ENCODE results near the gene PIGN.
A peak's percentile ranks its signal among the peaks of the same experiment; 100 is the strongest.

The PIGN gene

GRCh38 chr18:62107881-62108280, 79.0 kb downstream of the PIGN start:
- DNase-seq = no peak

- DNase-seq = no peak
Observed at GRCh38 chr18:62106271-62106670, 80.6 kb downstream of the PIGN start.

GRCh38 chr18:62105376-62105775, 81.5 kb downstream of the PIGN start:
- no peak for DNase-seq

DNA sequence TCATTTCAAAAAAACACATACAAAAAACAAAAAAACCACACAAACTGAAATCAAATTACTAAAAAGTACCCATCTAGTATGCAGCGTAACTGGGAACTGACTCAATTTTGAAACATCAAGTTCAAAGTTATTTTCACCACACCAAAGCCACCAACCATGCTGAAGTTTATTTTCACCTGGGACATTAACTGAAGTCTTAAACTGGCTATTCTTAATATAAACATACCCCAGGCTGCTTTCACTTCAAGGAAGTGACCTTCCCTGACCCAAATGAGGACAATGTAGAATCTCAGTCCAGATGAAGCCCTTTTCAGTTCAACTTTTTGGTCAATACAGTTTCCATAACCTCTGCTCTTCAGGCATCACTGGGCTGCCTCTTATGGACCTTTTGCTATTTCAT, 84.6 kb downstream of the PIGN start:
- DNase-seq = no peak

DNA sequence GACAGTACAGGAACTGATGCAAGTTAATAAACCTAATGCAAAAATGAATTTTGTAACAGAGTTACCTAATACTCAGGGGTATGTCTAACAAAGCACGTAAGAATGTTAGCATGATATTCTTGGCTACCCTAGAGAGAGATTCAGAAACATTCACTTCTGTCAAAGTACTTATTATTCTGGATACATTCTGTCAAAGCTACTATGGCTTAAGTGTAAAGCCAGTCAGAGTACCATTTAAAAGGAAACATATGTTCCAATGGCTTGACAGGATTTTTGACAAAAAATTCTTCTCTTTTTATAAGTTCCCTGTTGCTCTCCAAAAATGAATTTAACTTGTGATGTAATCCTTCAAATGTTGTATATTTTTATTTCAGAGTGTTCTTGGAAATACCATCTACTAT, 85.5 kb downstream of the PIGN start:
- DNase-seq = no peak

GRCh38 chr18:62098960-62099359, 87.9 kb downstream of the PIGN start:
- no peak for DNase-seq

- DNase-seq = no peak
Observed at GRCh38 chr18:62097698-62098097, 89.2 kb downstream of the PIGN start.

DNA sequence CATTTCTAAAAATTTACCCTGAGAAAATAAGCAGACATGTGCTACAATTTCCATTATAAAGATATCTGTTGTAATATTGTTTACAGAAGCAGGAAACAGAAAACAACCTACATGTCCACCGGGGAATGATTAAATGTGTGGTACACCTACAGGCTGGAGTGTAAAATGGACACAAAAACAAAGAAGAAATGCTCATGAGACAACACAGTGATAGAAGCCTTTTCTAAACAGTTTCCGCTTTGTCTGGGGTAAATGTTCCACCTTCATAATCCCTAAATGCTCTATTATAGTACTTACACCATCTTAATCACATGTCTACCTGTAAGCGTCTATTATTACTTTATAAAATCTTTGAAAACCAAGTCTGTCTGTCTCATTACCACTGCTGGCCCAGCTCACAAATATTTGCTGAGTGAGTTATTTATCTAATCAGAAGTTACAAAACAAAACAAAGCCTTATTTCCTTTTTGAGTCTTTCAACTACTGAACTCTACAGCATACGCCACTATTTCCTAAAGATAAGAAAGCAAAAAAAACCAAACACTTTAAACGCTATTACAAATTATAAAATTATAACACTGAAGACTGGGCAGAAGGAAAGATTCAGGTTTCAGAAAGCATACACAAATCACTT, 95.3 kb downstream of the PIGN start:
- DNase-seq = no peak

DNA sequence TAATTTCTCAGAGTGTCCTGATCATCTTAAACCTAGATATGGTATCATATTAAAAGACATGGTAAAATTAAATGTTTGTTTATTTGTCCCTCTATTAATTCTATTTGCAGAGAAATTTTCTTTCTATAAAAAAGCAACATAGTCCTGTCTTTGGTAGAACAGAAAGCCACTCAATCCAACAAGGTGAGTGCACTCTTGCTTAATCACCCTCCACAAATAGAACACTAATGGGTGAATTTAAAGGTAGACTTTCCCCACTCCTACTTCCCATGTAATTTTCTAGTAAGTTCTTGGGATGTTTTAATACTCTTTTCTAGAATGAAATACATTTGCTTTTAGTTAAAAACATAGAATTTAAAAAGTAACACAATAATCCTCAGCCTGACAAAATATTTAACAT, 97.7 kb downstream of the PIGN start:
- no peak for DNase-seq

DNA sequence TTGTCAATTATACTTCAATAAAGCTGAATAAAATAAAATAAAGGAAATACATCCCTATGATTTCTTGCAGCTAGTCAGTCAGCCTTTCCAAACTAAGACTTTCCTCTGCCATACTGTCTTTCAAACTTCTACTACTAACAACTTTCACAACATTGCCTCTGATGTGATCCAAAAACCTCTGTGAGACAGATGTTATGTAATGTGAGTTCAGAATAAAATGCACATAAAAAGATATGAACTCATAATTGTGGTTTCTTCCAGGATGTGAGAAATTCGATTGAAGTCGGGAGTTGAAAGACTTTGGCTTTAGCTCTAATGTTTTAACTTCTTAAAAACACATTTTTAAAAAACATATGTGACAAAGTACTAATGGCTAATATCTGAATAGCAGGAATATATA, 98.7 kb downstream of the PIGN start:
- peak in 3 of 6 experiments; percentile 57 to 67 (median 61) for DNase-seq

DNA sequence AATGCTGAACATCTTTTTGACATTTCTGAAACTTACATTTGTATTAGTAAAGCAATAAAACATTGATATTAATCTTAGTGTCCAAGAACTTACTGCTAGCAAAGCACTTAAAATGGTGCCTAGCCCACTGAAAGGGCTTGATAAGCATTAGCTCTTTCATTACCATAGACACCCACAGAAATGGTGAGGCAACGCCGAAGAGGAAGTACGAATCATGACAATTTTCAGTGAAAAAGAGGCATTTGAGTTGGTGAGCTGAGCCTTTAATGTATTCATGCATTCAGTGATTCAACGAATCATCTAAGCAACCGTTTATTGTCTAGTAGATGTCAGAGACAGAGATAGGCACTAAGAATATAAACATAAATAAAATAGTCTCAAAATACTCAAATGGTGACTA, 101.1 kb downstream of the PIGN start:
- no peak for DNase-seq

DNA sequence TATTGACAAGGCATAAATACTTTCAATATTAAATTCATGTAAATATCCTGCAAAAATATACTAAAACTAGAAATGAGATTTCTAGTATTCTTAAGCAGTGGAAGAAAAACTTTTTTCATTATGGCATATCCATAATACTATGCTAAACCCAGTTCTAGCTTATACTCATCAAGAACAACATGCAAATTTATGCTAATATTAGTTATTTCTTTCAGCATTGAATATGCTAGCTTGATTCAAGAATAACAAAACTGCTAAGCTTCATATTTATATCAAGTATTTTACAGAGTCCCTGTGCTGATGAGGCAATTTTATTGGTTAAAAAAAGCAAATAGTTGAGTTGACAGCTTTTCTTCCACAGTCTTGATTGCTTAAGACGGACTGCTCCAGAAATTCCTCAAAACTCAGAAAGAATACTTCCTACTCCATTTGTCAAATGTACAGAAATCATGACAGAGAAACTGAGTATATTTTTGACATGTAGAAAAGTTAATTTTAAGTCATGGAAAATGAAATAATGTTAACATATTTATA, 105.0 kb downstream of the PIGN start:
- no peak for DNase-seq

- DNase-seq = no peak
Observed at GRCh38 chr18:62081248-62081647, 105.6 kb downstream of the PIGN start.

- no peak for DNase-seq
Observed at GRCh38 chr18:62080172-62080900, 106.5 kb downstream of the PIGN start.

DNA sequence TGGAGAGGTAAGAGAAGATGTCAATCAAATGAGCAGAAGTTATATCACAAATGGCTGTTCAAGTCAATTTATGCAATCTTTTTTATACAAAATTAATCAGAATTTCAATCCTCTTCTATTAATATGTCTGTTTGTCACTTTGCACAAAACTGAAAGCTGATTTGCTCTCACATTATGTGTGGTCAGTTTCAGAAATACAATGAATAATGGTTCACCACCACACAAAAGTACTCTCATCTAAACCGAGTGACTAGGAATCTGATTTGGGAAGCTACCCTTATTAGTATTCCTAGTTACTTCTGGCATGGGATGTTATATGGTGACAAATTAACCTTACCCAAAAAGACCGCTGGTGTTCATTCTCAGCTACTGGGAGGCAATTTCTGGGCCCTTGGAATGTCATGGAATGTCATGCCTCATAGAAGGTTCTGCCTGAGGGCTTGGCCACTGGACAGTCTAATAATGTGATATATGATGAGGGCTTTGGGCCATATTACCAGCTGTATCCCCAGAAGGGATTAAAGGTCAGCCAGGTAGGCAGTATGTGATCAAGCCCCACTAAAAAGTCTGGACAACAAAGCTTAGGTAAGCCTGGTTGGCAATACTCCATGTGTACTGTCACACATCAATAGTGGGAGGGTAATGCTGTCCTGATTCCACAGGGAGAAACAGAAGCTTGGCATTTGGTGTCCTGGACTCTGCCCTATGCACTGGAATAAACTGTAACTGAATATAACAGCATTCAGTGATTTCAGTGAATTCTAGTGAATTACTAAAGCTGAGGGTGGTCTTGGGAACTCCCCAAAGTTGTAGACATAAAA, 113.2 kb downstream of the PIGN start:
- DNase-seq = no peak

DNA sequence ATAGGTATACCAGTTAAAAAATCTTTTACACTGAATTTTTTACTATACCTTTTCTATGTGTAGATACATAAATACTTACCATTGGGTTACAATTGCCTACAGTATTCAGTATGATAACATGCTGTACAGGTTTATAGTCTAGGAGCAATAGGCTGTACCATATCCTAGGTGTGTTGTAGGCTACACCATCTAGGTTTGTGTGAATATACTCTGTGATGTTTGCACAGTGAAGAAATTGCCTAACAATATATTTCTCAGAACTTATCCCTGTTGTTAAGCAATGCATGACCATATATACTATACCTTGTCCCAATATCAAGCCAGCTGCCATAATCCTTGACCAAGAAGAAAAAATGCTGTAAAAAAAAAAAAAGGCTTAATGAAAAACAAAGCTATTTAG, 114.5 kb downstream of the PIGN start:
- no peak for DNase-seq

DNA sequence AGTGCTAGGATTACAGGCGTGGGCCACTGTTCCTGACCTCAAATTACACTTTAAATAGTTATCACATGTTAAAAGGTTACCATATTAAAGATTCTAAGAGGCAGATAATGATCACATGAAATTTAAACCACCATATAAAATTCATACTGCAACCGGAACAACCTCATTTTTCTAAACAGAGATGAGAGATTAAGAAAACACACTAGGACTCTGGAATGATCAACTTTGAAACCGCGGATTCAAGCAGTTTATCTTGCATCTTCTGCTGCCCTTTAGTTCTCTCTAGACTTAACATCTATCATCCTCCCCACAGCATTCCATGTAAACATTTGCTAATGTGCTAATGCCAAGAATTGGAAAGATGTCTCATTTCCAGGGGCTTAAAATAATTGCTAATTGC, 115.8 kb downstream of the PIGN start:
- DNase-seq = no peak

- no peak for DNase-seq
Observed at GRCh38 chr18:62070302-62070701, 116.6 kb downstream of the PIGN start.

DNA sequence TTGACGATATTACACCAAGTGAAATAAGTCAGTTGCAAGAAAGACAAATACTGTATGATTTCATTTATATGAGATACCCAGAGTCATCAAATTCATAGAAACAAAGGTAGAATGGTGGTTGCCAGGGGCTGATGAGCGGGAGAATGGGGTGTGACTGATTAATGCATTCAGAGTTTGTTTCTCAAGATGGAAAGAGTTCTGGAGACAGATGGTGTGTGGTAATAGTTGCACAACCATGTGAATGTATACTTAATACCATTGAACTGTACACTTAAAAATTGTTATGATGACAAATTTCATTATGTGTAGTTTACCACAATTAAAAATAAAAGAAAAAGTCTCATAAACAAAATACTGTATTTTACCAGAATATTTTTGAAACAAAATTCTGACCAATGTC, 117.3 kb downstream of the PIGN start:
- DNase-seq = no peak

GRCh38 chr18:62066102-62066818, 120.6 kb downstream of the PIGN start:
- DNase-seq = no peak

- no peak for DNase-seq
Observed at GRCh38 chr18:62064361-62064760, 122.5 kb downstream of the PIGN start.

DNA sequence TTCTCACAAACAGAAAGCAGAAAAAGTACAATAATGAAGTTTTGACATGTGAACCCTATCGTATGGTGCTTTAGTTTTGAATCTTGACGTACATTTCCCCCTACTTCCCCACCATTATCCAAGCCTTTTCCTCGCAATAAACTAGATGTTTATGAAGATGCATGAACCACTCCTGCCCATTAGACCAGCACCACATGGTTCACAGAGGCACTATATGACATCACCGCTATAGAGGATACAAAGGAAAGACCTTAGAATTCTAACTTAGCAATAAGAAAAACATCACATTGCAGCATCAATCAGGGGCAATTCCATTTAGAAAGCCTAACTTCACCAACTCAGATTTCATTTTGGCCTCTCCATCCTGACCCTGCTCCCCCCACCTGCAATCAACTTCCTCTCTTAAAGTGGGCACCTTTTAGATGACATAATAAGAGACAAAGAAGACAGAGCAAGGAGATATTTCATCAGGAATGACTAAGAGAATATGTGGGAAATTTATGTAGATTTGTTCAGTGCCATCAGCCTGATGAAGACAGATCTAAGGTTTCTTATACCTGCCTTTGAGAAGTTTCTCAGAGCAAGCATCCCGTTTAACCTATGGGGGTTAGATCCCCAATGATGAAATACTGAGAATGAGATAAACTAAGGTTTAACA, 124.9 kb downstream of the PIGN start:
- no peak for DNase-seq

DNA sequence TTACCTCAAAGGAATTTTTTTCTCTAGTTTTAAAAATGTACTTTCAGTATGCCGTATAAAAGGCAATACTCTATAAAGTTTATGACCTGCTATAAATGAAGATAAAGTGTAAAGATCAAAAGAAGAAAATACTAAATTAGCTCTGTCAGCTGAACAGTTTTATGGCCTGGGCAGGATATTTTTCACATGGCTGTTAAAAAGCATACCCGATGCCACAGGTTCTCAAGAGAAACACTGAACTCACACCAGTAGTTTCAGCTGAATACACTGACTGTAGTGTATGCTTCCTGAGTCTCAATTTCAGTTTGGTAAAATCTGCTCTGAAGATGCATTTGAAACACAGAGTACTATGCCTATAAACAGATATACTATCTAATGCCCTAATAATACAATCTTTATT, 126.0 kb downstream of the PIGN start:
- no peak for DNase-seq

Data from stimulated activated naive CD4-positive, alpha-beta T cell (primary cell).